ENCODE results near the gene UMODL1. TPM values are rescaled to one million over a fixed set of nuclear protein-coding genes. Genes with fewer than 3 reads are reported as not detected.

Gene UMODL1
- total and polyA plus RNA-seq, 2 of the 13 experiments (the other 11 are each of a cell fraction or from before 2014, with no cell fraction given), result not detected

DNA sequence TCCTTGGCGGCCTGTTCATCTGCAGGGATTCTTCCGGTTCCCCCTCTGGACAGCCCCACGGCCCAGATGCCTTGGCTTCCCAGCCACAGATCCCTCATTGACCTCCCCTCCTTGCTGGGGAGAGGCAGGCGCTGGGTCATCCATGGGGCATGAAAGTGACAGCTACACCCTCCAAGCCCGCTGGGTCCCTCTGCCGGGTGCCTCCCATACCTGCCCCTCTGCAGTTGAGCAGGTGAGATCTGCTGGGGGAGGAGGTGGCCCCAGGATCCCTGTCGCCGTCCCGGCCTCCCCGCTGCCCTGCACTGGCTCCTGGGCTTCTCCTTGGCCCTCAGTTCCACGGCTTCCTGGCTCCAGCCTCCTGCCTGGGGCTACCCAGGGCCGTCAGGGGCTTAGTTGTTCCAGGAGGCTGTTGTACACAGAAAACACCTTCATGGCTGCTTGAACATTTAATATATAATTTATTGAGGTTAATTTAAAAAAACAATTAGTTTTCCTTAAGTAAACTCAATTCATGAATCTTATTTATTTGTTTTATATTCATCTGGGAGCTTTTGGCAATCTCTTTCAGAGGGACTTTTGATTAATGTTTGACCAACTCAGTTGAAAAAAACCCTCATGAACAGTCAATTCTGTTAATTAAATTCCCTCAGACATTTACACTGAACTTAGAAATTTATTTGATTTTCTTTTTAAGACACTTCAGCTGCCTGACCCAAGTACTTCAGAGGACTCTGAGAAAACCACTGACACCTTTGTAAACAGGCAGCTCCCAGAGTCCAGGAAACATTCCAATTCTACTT is 80.2 kb downstream of the UMODL1 start:
- in situ Hi-C loops (cut with HindIII; ENCODE audit: extremely low pct_ligation_motif_present, low pct_unique_long_range_greater_than_20kb), result loop anchor here (10.0 kb wide), 1 partner anchor 293 kb away; no protein-coding TSS in a partner anchor
- CTCF ChIA-PET (ENCODE audit: low intra/inter-chr PET ratio, low total read pairs), result no interaction called here
- POLR2A ChIA-PET, result no interaction called here

DNA sequence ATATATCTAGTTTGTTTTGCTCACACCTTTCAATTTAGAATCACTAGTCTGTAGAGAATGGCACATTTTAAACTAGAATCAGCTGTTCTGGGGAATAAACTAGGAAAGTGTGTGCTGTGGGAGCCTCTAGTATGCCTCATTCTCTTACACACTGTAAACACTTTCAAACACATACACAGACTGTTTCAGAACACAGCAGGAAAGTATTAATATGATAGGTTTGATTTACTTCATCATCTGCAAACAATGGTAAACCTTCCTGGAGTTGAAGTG is 80.8 kb downstream of the UMODL1 start:
- H2AFZ ChIP-seq (ENCODE audit: low read length), result no peak overlapping the region
- H3K9ac ChIP-seq (ENCODE audit: insufficient read depth, low read depth, low read length), result no peak overlapping the region
- ChIA-PET POLR2A (no interaction called here), CTCF (ENCODE audit: low intra/inter-chr PET ratio, low total read pairs) (no interaction called here)
- intact Hi-C loops (cut with micrococcal nuclease; ENCODE audit: unreplicated experiment) (no loop called here), in situ Hi-C loops (cut with HindIII; ENCODE audit: extremely low pct_ligation_motif_present, low pct_unique_long_range_greater_than_20kb) (loop anchor here (10.0 kb wide), 1 partner anchor 293 kb away; no protein-coding TSS in a partner anchor)
- no peak for DNase-seq (ENCODE audit: low spot score)
- H3K4me1 ChIP-seq (ENCODE audit: insufficient read depth, low read length), result no peaks in the 10 kb centered on the region
- no peak for FAIRE-seq
- TF ChIP-seq HNF4G (IDR thresholded peaks at IDR 0.05; ENCODE audit: borderline replicate concordance, low read depth, low read length), result no peak
- no peak for TF ChIP-seq HNF4G (CRISPR knock-in tag; IDR thresholded peaks at IDR 0.05; ENCODE audit: borderline replicate concordance, low read depth)
- TF ChIP-seq THAP11 (CRISPR knock-in tag; IDR thresholded peaks at IDR 0.05), result no peak
- TF ChIP-seq ZNF12 (CRISPR knock-in tag; IDR thresholded peaks at IDR 0.05), result no peak
- no peak for TF ChIP-seq ZNF10 (CRISPR knock-in tag; IDR thresholded peaks at IDR 0.05; ENCODE audit: borderline replicate concordance, low read depth)
- H3K36me3 ChIP-seq (replicated peaks in 1 of 2; ENCODE audit: control insufficient read depth in 1 of 2, insufficient read depth in 2 of 2, low read length in 2 of 2), result no peaks in the 10 kb centered on the region
- H3K4me3 ChIP-seq (replicated peaks in 1 of 3; ENCODE audit: insufficient read depth in 1 of 3, low read depth in 2 of 3, low read length in 3 of 3), result no peak overlapping the region
- peaks cover 8 to 28% of the 10 kb centered on the region in 2 experiments; a peak in 4 of 5 replicates for H3K27me3 ChIP-seq (ENCODE audit: control insufficient read depth in 1 of 2, insufficient read depth in 2 of 2, low read length in 2 of 2)
- BruUV-seq (replicated peaks), result no TSS peak
- H3K27ac ChIP-seq (ENCODE audit: extremely low read length, insufficient read depth, low read length), result no peak overlapping the region
- no peaks in the 10 kb centered on the region for H3K9me3 ChIP-seq (ENCODE audit: low read length)
- no peaks in the 10 kb centered on the region for H3K79me2 ChIP-seq (ENCODE audit: insufficient read depth, low read length)
- ATAC-seq, result no peak
- H3K4me2 ChIP-seq (ENCODE audit: low read depth, low read length), result no peak overlapping the region
- H4K20me1 ChIP-seq (ENCODE audit: insufficient read depth, low read length), result no peaks in the 10 kb centered on the region

More for the DNA sequence above, 80.2 kb downstream of the UMODL1 start:
- FAIRE-seq (no peak), DNase-seq (ENCODE audit: low spot score) (no peak), ATAC-seq (no peak)
- TF ChIP-seq, protein P1, sequence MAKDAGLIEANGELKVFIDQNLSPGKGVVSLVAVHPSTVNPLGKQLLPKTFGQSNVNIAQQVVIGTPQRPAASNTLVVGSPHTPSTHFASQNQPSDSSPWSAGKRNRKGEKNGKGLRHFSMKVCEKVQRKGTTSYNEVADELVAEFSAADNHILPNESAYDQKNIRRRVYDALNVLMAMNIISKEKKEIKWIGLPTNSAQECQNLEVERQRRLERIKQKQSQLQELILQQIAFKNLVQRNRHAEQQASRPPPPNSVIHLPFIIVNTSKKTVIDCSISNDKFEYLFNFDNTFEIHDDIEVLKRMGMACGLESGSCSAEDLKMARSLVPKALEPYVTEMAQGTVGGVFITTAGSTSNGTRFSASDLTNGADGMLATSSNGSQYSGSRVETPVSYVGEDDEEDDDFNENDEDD (CRISPR knock-in tag; IDR thresholded peaks at IDR 0.05; ENCODE audit: borderline replicate concordance), result no peak
- TF ChIP-seq ZNF235 (CRISPR knock-in tag; IDR thresholded peaks at IDR 0.05; ENCODE audit: borderline replicate concordance), result no peak
- TF ChIP-seq HOXA7 (CRISPR knock-in tag; IDR thresholded peaks at IDR 0.05), result no peak
- TF ChIP-seq, protein P2, sequence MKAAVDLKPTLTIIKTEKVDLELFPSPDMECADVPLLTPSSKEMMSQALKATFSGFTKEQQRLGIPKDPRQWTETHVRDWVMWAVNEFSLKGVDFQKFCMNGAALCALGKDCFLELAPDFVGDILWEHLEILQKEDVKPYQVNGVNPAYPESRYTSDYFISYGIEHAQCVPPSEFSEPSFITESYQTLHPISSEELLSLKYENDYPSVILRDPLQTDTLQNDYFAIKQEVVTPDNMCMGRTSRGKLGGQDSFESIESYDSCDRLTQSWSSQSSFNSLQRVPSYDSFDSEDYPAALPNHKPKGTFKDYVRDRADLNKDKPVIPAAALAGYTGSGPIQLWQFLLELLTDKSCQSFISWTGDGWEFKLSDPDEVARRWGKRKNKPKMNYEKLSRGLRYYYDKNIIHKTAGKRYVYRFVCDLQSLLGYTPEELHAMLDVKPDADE (CRISPR knock-in tag; IDR thresholded peaks at IDR 0.05), result no peak
- Histone ChIP-seq H4K20me1 (ENCODE audit: insufficient read depth, low read length) (no peaks in the 10 kb centered on the region), H3K4me2 (ENCODE audit: low read depth, low read length) (no peak overlapping the region), H3K9me3 (ENCODE audit: low read length) (no peaks in the 10 kb centered on the region), H3K4me1 (ENCODE audit: insufficient read depth, low read length) (no peaks in the 10 kb centered on the region), H3K27ac (ENCODE audit: extremely low read length, insufficient read depth, low read length) (no peak overlapping the region), H3K79me2 (ENCODE audit: insufficient read depth, low read length) (no peaks in the 10 kb centered on the region), H3K9ac (ENCODE audit: insufficient read depth, low read depth, low read length) (no peak overlapping the region), H3K4me3 (replicated peaks in 1 of 3; ENCODE audit: insufficient read depth in 1 of 3, low read depth in 2 of 3, low read length in 3 of 3) (no peak overlapping the region), H3K27me3 (ENCODE audit: control insufficient read depth in 1 of 2, insufficient read depth in 2 of 2, low read length in 2 of 2) (peaks cover 5 to 34% of the 10 kb centered on the region in 2 experiments; a peak in 4 of 5 replicates), H2AFZ (ENCODE audit: low read length) (no peak overlapping the region), H3K36me3 (replicated peaks in 1 of 2; ENCODE audit: control insufficient read depth in 1 of 2, insufficient read depth in 2 of 2, low read length in 2 of 2) (no peaks in the 10 kb centered on the region)
- intact Hi-C loops (cut with micrococcal nuclease; ENCODE audit: unreplicated experiment), result no loop called here
- BruUV-seq (replicated peaks), result no TSS peak
- 20% methylated on average over 5 of the region's 12 CpGs for WGBS (ENCODE audit: low lambda C conversion rate)
